K562 (cell line): ENCODE data around the gene PARK7. TPM values are rescaled to one million over a fixed set of nuclear protein-coding genes. Genes with fewer than 3 reads are reported as not detected.

ENCODE experiments used
- ASH1L ChIP-seq: fragments of 450-650 bp; IDR thresholded peaks from 2 replicates; pipeline ENCODE4 v1.6.1; 2018; ENCODE audit warnings: borderline replicate concordance, mild to moderate bottlenecking, low read depth; ENCODE audit not compliant: partially characterized antibody
- BRD4 ChIP-seq: fragments of 200-600 bp; sonication (generic); IDR thresholded peaks from 2 replicates; pipeline ENCODE4 v1.6.1; 2017; ENCODE audit warnings: inconsistent platforms
- EP300 ChIP-seq: IDR thresholded peaks from 2 replicates; pipeline ENCODE4 v1.6.1; 2012; ENCODE audit warnings: low read length, improper control_type of control experiment
- ERF ChIP-seq: fragments of 450-650 bp; formaldehyde crosslinking; IDR thresholded peaks from 2 replicates; pipeline ENCODE4 v1.4.0; 2020; ENCODE audit warnings: mild to moderate bottlenecking, mixed read lengths
- HNRNPH1 ChIP-seq: fragments of 200-400 bp; formaldehyde crosslinking; optimal IDR thresholded peaks from 2 replicates; pipeline ENCODE3; 2017; ENCODE audit warnings: low read depth, mild to moderate bottlenecking, low read length, moderate library complexity
- JUND ChIP-seq, 2 experiments: IDR thresholded peaks; 2 replicates in 1 of 2; 3 replicates in 1 of 2; pipeline ENCODE4 v1.6.1; 2011; ENCODE audit warnings: borderline replicate concordance in 2 of 2, low read depth in 2 of 2, low read length in 2 of 2, improper control_type of control experiment in 1 of 2, missing biosample characterization in 1 of 2, missing genetic modification characterization in 1 of 2, missing genetic modification reagents in 1 of 2
- KLF16 ChIP-seq: IDR thresholded peaks from 2 replicates; pipeline ENCODE4 v1.6.1; 2016; ENCODE audit warnings: antibody characterized with exemption
- MEIS2 ChIP-seq: fragments of 450-650 bp; IDR thresholded peaks from 2 replicates; pipeline ENCODE4 v1.6.1; 2014; ENCODE audit warnings: mild to moderate bottlenecking; ENCODE audit not compliant: partially characterized antibody
- MYNN ChIP-seq, 2 experiments: sonication (generic); formaldehyde crosslinking in 1 of 2; IDR thresholded peaks; 2 replicates each; pipeline versions ENCODE4 v1.5.0 to v1.6.1; 2016 to 2020; ENCODE audit warnings: antibody characterized with exemption in 1 of 2, missing genetic modification reagents in 1 of 2
- NFE2 ChIP-seq: IDR thresholded peaks from 2 replicates; pipeline ENCODE4 v1.6.1; 2014; ENCODE audit warnings: antibody characterized with exemption, low read depth
- POLR2AphosphoS2 ChIP-seq: IDR thresholded peaks from 2 replicates; pipeline ENCODE4 v1.6.1; 2012; ENCODE audit warnings: low read length, improper control_type of control experiment
- SRSF1 ChIP-seq: fragments of 200-400 bp; formaldehyde crosslinking; IDR thresholded peaks from 2 replicates; pipeline ENCODE4 v1.6.1; 2017; ENCODE audit warnings: mild to moderate bottlenecking, low read depth, low read length, moderate library complexity
- ZNF12 ChIP-seq: sonication (generic); formaldehyde crosslinking; IDR thresholded peaks from 2 replicates; pipeline ENCODE4 v1.4.0; 2020; ENCODE audit warnings: mild to moderate bottlenecking, missing genetic modification reagents
- ZNF134 ChIP-seq: fragments of 250-450 bp; sonication (Bioruptor Pico); conservative IDR thresholded peaks from 2 replicates; pipeline ENCODE4 v1.4.0; 2020
- ZSCAN32 ChIP-seq: fragments of 450-650 bp; formaldehyde crosslinking; IDR thresholded peaks from 2 replicates; pipeline ENCODE4 v1.4.0; 2020; ENCODE audit warnings: mild to moderate bottlenecking, moderate library complexity
- polyA plus RNA-seq, 8 experiments: library from polyadenylated mRNA; depleted of rRNA in 4 of 8; stranded (reverse) in 5 of 8; unstranded in 3 of 8; fragments of >200 nt; fragmentation: Nextera tagmentation in 2 of 8; fragmentation: Illumina TruSeq in 1 of 8; extraction: Ambion mirVana in 2 of 8; extraction: Trizol in 1 of 8; gene quantifications; 2 replicates each; pipeline versions ENCODE4 v1.2.1 to v1.2.3, GENCODE V29; 2011 to 2014; ENCODE audit warnings: inconsistent platforms in 1 of 8, missing spikeins in 1 of 8
- total RNA-seq, 7 experiments: library from RNA; depleted of rRNA in 6 of 7; stranded (reverse); fragments of >200 nt in 6 of 7; fragmentation: Illumina TruSeq in 2 of 7; extraction: Trizol in 2 of 7; gene quantifications; 2 replicates each; pipeline versions ENCODE4 v1.2.1 to v1.2.3, GENCODE V29; 2011 to 2021; ENCODE audit warnings: low replicate concordance in 1 of 7
- TF ChIP-seq, protein P1 (sequence below), 2 experiments: fragments of 450-650 bp in 1 of 2; sonication (generic) in 1 of 2; formaldehyde crosslinking; conservative IDR thresholded peaks; 2 replicates each; pipeline versions ENCODE4 v1.4.0 to v1.8.1; 2020 to 2022; ENCODE audit warnings: mild to moderate bottlenecking in 1 of 2, missing genetic modification reagents in 1 of 2
- TF ChIP-seq, protein P2 (sequence below): sonication (generic); formaldehyde crosslinking; IDR thresholded peaks from 2 replicates; pipeline ENCODE4 v1.8.0; 2022; ENCODE audit warnings: mild to moderate bottlenecking, missing genetic modification reagents, borderline replicate concordance
- TF ChIP-seq, protein P3 (sequence below), 2 experiments: fragments of 150-350 bp in 1 of 2; IDR thresholded peaks; 2 replicates each; pipeline ENCODE4 v1.6.1; 2012 to 2016; ENCODE audit warnings: low read depth in 2 of 2, low read length in 2 of 2, mild to moderate bottlenecking in 1 of 2, moderate library complexity in 1 of 2
- TF ChIP-seq, protein P4 (sequence below): IDR thresholded peaks from 2 replicates; pipeline ENCODE4 v1.6.1; 2011; ENCODE audit not compliant: insufficient read length; ENCODE audit errors: extremely low read depth

PARK7 gene
- total and polyA plus RNA-seq, 9 of the 15 experiments (the other 6 are each of a cell fraction or from before 2014, with no cell fraction given) = 374 to 1,298 (median 484) TPM

DNA sequence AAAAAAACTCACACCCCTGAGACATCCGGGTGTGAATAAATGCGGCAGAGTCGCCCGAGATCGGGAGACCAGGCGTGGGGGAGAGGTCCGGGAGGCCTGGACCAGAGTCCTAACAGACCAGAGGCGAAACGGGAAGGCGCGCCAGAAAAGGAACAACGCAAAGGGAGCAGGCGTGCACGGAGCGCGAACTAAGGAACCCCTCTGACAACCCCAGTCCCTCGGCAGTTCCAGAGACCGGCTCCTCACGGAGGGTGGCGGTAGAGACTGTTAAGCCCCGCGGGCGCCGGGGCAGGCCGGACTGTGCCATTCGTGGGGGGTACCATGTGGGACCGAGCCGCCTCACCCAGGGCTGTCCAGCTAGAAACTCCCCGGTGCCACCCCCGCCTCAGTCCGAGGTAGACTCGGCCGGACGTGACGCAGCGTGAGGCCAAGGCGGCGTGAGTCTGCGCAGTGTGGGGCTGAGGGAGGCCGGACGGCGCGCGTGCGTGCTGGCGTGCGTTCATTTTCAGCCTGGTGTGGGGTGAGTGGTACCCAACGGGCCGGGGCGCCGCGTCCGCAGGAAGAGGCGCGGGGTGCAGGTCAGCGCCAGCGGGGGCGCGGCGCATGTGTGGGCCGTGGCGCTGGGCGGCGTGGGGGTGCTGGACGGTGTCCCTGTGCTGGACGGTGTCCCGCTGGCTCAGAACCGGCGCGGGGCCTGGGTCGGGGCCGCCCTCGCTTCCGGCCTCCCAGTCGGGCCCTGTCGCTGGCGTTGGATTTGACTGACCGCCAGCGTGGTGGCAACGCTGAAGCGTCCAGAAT lies at the start of gene PARK7 (continued):
- TF ChIP-seq, protein P1, sequence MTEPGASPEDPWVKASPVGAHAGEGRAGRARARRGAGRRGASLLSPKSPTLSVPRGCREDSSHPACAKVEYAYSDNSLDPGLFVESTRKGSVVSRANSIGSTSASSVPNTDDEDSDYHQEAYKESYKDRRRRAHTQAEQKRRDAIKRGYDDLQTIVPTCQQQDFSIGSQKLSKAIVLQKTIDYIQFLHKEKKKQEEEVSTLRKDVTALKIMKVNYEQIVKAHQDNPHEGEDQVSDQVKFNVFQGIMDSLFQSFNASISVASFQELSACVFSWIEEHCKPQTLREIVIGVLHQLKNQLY (CRISPR knock-in tag; conservative IDR thresholded peaks at IDR 0.05) = peak in 1 of 2 experiments; percentile 77; a peak in 1 of 4 replicates
- TF ChIP-seq MYNN (IDR thresholded peaks at IDR 0.05) (no peak), MYNN (CRISPR knock-in tag; IDR thresholded peaks at IDR 0.05) (no peak), ASH1L (peak; percentile 72), KLF16 (0 out of 2 replicates have a peak, but pooled peaks have one; percentile 5), HNRNPH1 (no peak), JUND (IDR thresholded peaks at IDR 0.05; ENCODE audit: borderline replicate concordance, low read depth, low read length) (peak; percentile 100), JUND (tag; IDR thresholded peaks at IDR 0.05; ENCODE audit: borderline replicate concordance, low read depth, low read length) (peak; percentile 9; the same call in 1 of the 3 replicates), ZNF134 (CRISPR knock-in tag) (no peak), ZSCAN32 (CRISPR knock-in tag) (0 out of 2 replicates have a peak, but pooled peaks have one; percentile 15), ERF (CRISPR knock-in tag) (peak; percentile 90; the same call in 1 of the 2 replicates), ZNF12 (CRISPR knock-in tag) (peak; percentile 72; the same call in 1 of the 2 replicates), SRSF1 (no peak), POLR2AphosphoS2 (peak; percentile 72; the same call in 1 of the 2 replicates), NFE2 (peak; percentile 78), BRD4 (0 out of 2 replicates have a peak, but pooled peaks have one; percentile 63), EP300 (peak; percentile 66), MEIS2 (peak; percentile 97)
- TF ChIP-seq, protein P2, sequence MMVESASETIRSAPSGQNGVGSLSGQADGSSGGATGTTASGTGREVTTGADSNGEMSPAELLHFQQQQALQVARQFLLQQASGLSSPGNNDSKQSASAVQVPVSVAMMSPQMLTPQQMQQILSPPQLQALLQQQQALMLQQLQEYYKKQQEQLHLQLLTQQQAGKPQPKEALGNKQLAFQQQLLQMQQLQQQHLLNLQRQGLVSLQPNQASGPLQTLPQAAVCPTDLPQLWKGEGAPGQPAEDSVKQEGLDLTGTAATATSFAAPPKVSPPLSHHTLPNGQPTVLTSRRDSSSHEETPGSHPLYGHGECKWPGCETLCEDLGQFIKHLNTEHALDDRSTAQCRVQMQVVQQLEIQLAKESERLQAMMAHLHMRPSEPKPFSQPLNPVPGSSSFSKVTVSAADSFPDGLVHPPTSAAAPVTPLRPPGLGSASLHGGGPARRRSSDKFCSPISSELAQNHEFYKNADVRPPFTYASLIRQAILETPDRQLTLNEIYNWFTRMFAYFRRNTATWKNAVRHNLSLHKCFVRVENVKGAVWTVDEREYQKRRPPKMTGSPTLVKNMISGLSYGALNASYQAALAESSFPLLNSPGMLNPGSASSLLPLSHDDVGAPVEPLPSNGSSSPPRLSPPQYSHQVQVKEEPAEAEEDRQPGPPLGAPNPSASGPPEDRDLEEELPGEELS (CRISPR knock-in tag) = no peak
- TF ChIP-seq, protein P3, sequence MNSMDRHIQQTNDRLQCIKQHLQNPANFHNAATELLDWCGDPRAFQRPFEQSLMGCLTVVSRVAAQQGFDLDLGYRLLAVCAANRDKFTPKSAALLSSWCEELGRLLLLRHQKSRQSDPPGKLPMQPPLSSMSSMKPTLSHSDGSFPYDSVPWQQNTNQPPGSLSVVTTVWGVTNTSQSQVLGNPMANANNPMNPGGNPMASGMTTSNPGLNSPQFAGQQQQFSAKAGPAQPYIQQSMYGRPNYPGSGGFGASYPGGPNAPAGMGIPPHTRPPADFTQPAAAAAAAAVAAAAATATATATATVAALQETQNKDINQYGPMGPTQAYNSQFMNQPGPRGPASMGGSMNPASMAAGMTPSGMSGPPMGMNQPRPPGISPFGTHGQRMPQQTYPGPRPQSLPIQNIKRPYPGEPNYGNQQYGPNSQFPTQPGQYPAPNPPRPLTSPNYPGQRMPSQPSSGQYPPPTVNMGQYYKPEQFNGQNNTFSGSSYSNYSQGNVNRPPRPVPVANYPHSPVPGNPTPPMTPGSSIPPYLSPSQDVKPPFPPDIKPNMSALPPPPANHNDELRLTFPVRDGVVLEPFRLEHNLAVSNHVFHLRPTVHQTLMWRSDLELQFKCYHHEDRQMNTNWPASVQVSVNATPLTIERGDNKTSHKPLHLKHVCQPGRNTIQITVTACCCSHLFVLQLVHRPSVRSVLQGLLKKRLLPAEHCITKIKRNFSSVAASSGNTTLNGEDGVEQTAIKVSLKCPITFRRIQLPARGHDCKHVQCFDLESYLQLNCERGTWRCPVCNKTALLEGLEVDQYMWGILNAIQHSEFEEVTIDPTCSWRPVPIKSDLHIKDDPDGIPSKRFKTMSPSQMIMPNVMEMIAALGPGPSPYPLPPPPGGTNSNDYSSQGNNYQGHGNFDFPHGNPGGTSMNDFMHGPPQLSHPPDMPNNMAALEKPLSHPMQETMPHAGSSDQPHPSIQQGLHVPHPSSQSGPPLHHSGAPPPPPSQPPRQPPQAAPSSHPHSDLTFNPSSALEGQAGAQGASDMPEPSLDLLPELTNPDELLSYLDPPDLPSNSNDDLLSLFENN (IDR thresholded peaks at IDR 0.05; ENCODE audit: low read depth in 2 of 2, low read length in 2 of 2) = peak in 1 of 2 experiments; percentile 59; a peak in 1 of 4 replicates
- TF ChIP-seq, protein P4, sequence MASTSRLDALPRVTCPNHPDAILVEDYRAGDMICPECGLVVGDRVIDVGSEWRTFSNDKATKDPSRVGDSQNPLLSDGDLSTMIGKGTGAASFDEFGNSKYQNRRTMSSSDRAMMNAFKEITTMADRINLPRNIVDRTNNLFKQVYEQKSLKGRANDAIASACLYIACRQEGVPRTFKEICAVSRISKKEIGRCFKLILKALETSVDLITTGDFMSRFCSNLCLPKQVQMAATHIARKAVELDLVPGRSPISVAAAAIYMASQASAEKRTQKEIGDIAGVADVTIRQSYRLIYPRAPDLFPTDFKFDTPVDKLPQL = peak; percentile 69
